ENCODE results near the gene FEV.
"Not testable (repeated sequence)": the region's sequence is repeated elsewhere in the genome, so short reads cannot be mapped to it uniquely, and the experiment has no call there.

FEV gene

DNA sequence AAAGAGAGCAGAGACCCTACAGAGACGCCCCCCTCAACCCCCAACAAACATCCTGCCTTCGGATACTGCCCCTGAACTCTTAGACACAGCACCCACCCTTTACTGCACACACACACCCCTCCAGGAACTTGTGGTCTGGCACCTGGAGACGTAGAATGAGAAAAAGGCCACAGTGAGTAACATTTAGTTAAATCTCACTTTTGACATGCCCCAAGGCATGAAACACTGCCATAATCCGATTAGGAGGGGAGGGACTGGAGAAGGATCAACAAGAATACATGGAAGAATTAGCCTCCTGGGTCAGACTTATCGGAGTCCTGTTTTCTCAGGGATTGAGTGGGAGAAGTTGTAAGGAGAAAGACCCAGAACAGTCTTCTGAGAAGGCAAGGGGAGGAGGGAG lies 21.4 kb downstream of the FEV start:
- peak; percentile 67 to 77 for DNase-seq

DNA sequence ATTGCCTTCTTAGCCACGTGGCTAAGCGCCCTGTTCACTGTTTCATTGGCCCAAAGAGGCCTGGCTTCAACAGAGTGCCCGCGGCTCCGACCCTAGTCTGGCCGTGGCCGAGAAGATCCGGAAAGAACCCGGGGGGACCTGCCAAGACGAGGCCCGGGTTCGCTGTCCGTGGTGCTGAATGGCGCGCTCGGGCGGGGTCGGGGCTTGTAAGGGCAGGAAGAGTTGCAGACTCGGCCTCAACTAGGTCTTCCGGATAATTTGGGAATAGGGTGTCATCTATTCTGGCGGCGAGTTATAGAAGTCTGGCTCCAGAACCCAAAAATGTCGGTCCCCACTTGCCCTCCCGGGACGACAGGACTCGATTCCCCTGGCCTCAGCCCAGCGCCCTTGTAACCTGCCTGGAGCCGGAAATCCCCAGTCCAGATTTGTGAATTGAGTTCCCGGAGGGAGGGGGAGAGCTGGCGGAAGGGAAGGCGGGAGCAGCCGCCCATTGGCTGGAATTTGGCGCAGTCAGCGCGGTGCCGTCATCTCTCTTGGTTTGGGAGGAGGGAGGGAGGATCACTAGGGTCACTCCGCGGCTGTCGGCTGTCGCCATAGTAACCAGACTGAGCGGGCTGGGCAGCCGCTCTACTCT lies 22.0 kb downstream of the FEV start:
- DNase-seq = peak; percentile 92 to 96

- peak; percentile 42 to 56 for DNase-seq
These were observed 23.1 kb downstream of the FEV start for GRCh38 chr2:218961651-218962570.

DNA sequence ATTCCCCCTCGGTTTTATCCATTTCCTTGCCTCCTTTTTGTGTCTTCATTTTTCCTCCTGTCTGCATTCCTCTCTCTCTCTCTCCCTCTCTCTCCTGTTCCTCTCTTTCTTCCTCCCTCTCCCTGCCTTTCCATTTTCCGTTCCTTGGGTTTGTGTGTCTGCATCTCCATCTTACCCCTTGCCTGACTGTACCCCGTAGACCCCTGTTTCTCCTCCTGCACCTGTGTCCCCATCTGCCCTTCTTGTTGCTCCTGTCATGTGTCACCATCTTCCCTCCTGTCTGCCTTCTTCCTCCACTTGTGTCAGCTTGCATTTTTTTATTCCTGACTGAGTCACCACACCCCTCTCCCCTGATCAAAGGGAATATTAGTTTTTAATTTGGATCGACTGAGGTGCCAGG lies 23.8 kb downstream of the FEV start:
- no peak for DNase-seq

DNA sequence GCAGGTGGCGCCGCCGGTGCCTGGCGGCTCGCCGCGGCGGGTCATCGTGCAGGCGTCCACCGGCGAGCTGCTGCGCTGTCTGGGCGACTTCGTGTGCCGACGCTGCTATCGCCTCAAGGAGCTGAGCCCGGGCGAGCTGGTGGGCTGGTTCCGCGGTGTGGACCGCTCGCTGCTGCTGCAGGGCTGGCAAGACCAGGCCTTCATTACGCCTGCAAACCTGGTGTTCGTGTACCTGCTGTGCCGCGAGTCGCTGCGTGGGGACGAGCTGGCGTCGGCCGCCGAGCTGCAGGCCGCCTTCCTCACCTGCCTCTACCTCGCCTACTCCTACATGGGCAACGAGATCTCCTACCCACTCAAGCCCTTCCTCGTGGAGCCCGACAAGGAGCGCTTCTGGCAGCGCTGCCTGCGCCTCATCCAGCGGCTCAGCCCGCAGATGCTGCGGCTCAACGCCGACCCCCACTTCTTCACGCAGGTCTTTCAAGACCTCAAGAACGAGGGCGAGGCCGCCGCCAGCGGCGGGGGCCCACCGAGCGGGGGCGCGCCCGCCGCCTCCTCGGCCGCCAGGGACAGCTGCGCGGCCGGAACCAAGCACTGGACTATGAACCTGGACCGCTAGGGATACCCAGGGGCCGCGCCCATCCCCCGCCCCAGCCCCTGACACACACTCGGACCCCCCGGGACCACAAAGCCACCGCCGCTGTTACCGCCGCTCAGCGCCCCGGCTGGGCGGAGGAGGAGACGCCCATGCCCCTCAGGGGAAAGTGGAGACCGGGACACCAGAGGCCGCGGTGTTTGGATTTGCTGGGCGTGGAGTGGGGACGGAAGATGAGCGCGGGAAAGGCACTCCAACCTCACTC lies 24.4 kb downstream of the FEV start:
- peak; percentile 25 to 60 for DNase-seq

GRCh38 chr2:218959761-218960308 lies 25.1 kb downstream of the FEV start:
- peak in 1 of 2 experiments; percentile 66 for DNase-seq

DNA sequence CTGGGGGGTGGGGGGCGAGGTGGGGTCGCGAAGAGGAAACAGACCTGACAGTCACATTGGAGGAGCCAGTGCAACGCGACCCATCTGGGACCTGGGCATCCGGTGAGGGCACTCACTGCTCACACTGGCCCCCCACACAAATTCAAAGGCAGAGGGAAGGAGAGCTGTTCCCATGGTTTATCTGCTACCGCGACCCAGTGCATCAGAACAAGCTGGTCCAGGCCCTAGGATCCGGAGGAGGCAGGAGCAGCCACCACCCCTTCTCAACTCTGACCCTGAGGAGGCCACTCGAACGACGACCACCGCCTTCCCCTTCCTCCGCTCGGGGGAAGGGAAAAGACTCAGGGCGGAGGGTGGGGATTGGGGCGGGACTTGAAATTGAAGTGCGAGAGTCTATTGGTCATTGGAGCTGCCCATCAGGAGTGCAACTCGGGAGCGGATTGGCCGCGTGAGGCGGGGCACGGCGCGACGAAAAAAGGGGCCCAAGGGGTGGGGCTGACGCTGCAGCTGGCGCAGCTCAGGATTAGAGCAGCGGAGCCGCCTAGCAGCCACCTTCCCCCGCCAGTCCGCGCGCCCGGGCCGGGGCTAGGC lies 25.7 kb downstream of the FEV start, which contains the start of gene CDK5R2:
CDK5R2 (plus strand) TSS at position 526 of the 591 bp plus-strand sequence. CDS start 155 bp downstream, outside the sequence.
- DNase-seq = peak; percentile 90 to 94

DNA sequence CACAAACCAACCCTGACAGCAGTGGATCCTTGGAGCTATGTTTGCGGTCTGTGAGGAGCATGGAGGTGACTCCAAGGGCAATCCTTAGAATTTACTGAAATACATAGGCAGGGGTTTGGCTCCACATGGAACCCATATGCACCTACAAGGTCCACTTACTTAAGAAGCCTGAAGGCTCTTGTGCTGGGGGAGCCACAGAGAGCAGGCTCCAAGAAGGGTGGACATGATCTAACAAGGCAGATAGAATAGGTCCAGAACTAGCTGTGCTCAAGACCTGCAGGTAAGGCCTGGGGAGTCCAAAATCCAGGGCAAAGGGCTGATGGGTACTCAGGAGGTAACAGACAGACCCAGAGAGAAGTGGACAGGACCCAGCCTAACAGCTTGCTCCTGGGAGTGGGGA lies 26.7 kb downstream of the FEV start:
- no peak for DNase-seq

DNA sequence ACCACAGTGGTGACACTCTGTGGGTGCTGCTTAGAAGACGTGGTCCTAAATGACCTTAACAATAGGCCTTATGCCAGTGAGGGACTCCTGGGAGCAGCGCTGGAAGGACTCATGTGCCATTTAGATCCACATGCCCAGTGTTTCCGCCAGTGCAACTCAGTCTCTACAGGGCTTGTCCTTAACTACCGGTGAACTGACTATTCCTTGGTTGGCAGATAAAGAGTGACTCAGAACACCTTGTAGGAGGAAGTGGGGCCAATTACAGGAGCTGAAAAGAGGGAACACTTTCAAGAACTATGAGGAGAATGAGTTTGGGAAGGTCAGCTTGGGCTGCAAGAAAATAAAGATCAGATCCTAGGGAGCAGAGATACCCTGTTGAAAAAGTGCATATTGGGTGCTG lies 27.3 kb downstream of the FEV start:
- no peak for DNase-seq

DNA sequence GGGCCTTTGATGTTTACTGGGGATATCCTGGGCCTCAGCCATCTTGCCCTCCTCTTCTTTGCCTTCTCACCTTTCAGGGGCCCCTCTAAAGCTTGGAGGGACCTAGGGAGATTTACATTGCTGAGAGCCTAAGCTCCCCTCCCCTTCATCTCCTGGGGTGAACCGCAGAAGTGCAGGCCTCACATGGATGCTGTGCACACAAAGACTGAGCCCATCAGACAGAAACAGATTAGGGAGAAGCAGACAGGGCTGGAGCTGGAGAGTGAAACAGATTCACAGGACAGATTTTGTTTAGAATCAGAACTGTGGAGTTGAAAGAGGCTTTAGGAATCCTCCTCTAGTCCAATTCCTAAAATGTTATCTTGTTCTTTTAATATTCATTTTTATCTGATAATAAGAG lies 28.9 kb downstream of the FEV start:
- no peak for DNase-seq

DNA sequence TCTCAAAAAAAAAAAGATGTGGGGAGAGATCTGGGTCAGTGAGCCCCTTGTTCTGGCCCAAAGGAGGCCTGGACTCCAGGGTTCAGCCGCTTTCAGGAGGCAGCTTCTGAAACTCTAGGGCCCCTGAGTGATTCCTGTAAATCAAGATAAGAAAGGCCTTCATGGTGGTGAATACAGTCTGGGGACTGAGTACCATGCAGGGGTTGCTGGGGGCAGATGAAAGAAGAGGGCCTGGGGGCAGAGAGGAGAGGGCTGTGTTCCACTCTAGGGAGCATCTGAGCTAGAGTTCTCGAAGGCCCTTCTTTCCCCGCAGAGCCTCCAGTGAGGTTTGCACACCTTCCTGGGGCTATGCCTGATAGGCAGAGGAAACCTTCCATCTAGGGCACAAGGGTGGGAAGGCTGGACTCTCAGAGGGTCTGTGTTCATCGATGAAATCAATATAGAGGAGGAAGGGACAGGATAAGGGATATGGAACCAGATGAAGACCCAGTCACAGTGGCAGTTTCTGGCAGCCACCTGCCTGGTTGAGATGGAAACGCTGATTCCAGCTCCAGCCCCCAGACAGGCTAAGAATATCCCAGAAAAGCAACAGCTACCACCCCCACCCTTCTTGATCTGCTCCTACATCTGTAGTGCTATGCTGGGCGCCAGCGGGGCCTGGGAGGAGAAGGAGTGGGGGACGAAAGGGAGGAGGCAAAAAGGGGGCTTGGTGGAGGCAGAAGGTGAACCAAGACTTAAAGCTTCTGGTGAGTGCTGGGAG lies 30.3 kb downstream of the FEV start:
- DNase-seq = no peak

- DNase-seq = no peak
These were observed 31.5 kb downstream of the FEV start for GRCh38 chr2:218953366-218953954.

DNA sequence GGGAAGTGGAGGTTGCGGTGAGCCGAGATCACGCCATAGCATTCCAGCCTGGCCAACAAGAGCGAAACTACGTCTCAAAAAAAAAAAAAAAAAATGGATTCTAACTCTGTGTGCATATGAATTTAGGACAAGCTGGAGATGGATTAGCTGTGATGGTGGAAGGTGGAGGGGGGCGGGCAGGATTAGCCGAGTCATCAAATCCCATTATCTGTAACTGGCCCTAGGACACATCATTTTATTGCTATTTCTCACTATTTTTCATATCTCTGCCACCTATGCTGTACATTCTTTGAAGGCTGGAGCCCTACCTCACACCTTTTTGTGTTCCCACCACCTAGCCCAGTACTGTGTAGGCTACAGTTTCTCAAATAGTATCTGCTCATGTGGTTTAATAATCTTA lies 32.8 kb downstream of the FEV start:
- no peak for DNase-seq

DNA sequence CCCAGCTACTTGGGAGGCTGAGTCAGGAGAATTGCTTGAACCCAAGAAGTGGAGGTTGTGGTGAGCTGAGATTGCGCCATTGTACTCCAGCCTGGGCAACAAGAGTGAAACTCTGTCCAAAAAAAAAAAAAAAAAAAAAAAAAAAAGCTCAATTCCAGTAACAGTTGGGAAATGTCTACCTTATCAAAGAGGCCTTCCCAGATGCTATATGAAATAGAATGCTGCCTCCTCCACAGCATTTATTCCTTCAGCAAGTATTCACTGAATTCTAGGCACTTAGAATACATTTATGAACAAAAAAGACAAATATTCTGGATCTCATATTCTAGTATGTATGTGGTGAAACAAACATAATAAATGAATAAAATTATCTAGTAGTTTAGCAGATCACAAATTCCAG lies 38.4 kb downstream of the FEV start:
- DNase-seq = no peak

- DNase-seq = no peak
These were observed 40.1 kb downstream of the FEV start for GRCh38 chr2:218944759-218945404.

- not testable (repeated sequence) for DNase-seq
These were observed 53.2 kb downstream of the FEV start for GRCh38 chr2:218931751-218932150.
